ENCODE results near the gene PCNT. TPM values are rescaled to one million over a fixed set of nuclear protein-coding genes. Genes with fewer than 3 reads are reported as not detected.

PCNT gene
- total and polyA plus RNA-seq, 7 experiments from 2014 or later = 13.7 to 68.2 (median 54.3) TPM

- DNase-seq = no peak
- no peak for ATAC-seq
- Histone ChIP-seq H3K4me3 (ENCODE audit: low read length) (no peak overlapping the region), H3K27ac (ENCODE audit: low read depth, low read length) (no peak overlapping the region), H3K9me3 (ENCODE audit: control insufficient read depth in 2 of 3, low read length in 3 of 3) (no peaks in the 10 kb centered on the region), H3K27me3 (ENCODE audit: control insufficient read depth in 2 of 2, insufficient read depth in 2 of 2, low read length in 2 of 2) (no peaks in the 10 kb centered on the region), H3K4me1 (ENCODE audit: control insufficient read depth in 2 of 2, insufficient read depth in 2 of 2, low read length in 2 of 2) (no peaks in the 10 kb centered on the region), H3K36me3 (ENCODE audit: control insufficient read depth in 2 of 3, insufficient read depth in 3 of 3, low read length in 3 of 3) (peaks cover 0 to 70% (median 3%) of the 10 kb centered on the region in 3 experiments)
- intact Hi-C loops (cut with micrococcal nuclease) = no loop called here
- Mint-ChIP-seq H3K36me3 (peaks cover 8 to 50% (median 13%) of the 10 kb centered on the region in 5 donors), H3K27me3 (no peaks in the 10 kb centered on the region), H3K27ac (peak overlapping the region in 1 of 9 donors; percentile 48), H3K4me1 (peaks cover 0 to 5% (median 0%) of the 10 kb centered on the region in 7 donors), H3K9me3 (no peaks in the 10 kb centered on the region), H3K4me3 (no peak overlapping the region)
- ChIA-PET CTCF (no interaction called here), POLR2A (no interaction called here)
Observed at GRCh38 chr21:46394595-46395104, 70.7 kb downstream of the PCNT start.

GRCh38 chr21:46397211-46397905, 73.4 kb downstream of the PCNT start:
- CTCF ChIA-PET = no interaction called here
- Histone ChIP-seq H3K9me3 (ENCODE audit: control insufficient read depth in 2 of 3, low read length in 3 of 3) (no peaks in the 10 kb centered on the region), H3K36me3 (ENCODE audit: control insufficient read depth in 2 of 3, insufficient read depth in 3 of 3, low read length in 3 of 3) (peaks cover 0 to 66% (median 3%) of the 10 kb centered on the region in 3 experiments), H3K4me3 (ENCODE audit: low read length) (no peak overlapping the region), H3K27ac (ENCODE audit: low read depth, low read length) (no peak overlapping the region), H3K27me3 (ENCODE audit: control insufficient read depth in 2 of 2, insufficient read depth in 2 of 2, low read length in 2 of 2) (no peaks in the 10 kb centered on the region), H3K4me1 (ENCODE audit: control insufficient read depth in 2 of 2, insufficient read depth in 2 of 2, low read length in 2 of 2) (no peaks in the 10 kb centered on the region)
- Mint-ChIP-seq H3K27me3 (no peaks in the 10 kb centered on the region), H3K9me3 (no peaks in the 10 kb centered on the region), H3K36me3 (peaks cover 11 to 52% (median 16%) of the 10 kb centered on the region in 5 donors), H3K4me3 (no peak overlapping the region), H3K27ac (peak overlapping the region in 3 of 9 donors; percentile 2 to 27 (median 25)), H3K4me1 (peaks cover 0 to 5% (median 0%) of the 10 kb centered on the region in 7 donors)
- POLR2A ChIA-PET = no interaction called here
- intact Hi-C loops (cut with micrococcal nuclease) = no loop called here
- DNase-seq = no peak
- ATAC-seq = no peak

- Histone ChIP-seq H3K27me3 (ENCODE audit: control insufficient read depth in 2 of 2, insufficient read depth in 2 of 2, low read length in 2 of 2) (no peaks in the 10 kb centered on the region), H3K27ac (ENCODE audit: low read depth, low read length) (no peak overlapping the region), H3K4me1 (ENCODE audit: control insufficient read depth in 2 of 2, insufficient read depth in 2 of 2, low read length in 2 of 2) (no peaks in the 10 kb centered on the region), H3K36me3 (ENCODE audit: control insufficient read depth in 2 of 3, insufficient read depth in 3 of 3, low read length in 3 of 3) (peaks cover 0 to 64% (median 3%) of the 10 kb centered on the region in 3 experiments), H3K4me3 (ENCODE audit: low read length) (no peak overlapping the region), H3K9me3 (ENCODE audit: control insufficient read depth in 2 of 3, low read length in 3 of 3) (no peaks in the 10 kb centered on the region)
- H3K27ac Mint-ChIP-seq = no peak overlapping the region
- H3K36me3 Mint-ChIP-seq = peaks cover 15 to 50% (median 17%) of the 10 kb centered on the region in 5 donors
- POLR2A ChIA-PET = no interaction called here
- no peak for DNase-seq
- no peak for ATAC-seq
- no peaks in the 10 kb centered on the region for H3K9me3 Mint-ChIP-seq
- H3K4me1 Mint-ChIP-seq = peaks cover 0 to 8% (median 0%) of the 10 kb centered on the region in 7 donors
- no peak overlapping the region for H3K4me3 Mint-ChIP-seq
- no peaks in the 10 kb centered on the region for H3K27me3 Mint-ChIP-seq
- CTCF ChIA-PET = no interaction called here
- intact Hi-C loops (cut with micrococcal nuclease) = no loop called here
Observed at GRCh38 chr21:46397993-46398392, 74.0 kb downstream of the PCNT start.

- no peaks in the 10 kb centered on the region for H3K27me3 ChIP-seq (ENCODE audit: control insufficient read depth in 2 of 2, insufficient read depth in 2 of 2, low read length in 2 of 2)
- intact Hi-C loops (cut with micrococcal nuclease) = no loop called here
- no peak overlapping the region for H3K4me3 ChIP-seq (ENCODE audit: low read length)
- ATAC-seq (no peak), DNase-seq (no peak)
- no peaks in the 10 kb centered on the region for H3K9me3 Mint-ChIP-seq
- peaks cover 0 to 58% (median 0%) of the 10 kb centered on the region in 3 experiments for H3K36me3 ChIP-seq (ENCODE audit: control insufficient read depth in 2 of 3, insufficient read depth in 3 of 3, low read length in 3 of 3)
- H3K27ac ChIP-seq (ENCODE audit: low read depth, low read length) = no peak overlapping the region
- H3K27me3 Mint-ChIP-seq = no peaks in the 10 kb centered on the region
- peak overlapping the region in 2 of 9 donors; percentile 30 to 68 for H3K27ac Mint-ChIP-seq
- no peaks in the 10 kb centered on the region for H3K9me3 ChIP-seq (ENCODE audit: control insufficient read depth in 2 of 3, low read length in 3 of 3)
- H3K4me1 ChIP-seq (ENCODE audit: control insufficient read depth in 2 of 2, insufficient read depth in 2 of 2, low read length in 2 of 2) = no peaks in the 10 kb centered on the region
- peaks cover 16 to 51% (median 20%) of the 10 kb centered on the region in 5 donors for H3K36me3 Mint-ChIP-seq
- H3K4me3 Mint-ChIP-seq = no peak overlapping the region
- peaks cover 0 to 8% (median 0%) of the 10 kb centered on the region in 7 donors for H3K4me1 Mint-ChIP-seq
- ChIA-PET CTCF (no interaction called here), POLR2A (no interaction called here)
Observed at GRCh38 chr21:46399129-46399528, 75.2 kb downstream of the PCNT start.

- ChIA-PET POLR2A (no interaction called here), CTCF (no interaction called here)
- no peaks in the 10 kb centered on the region for H3K9me3 Mint-ChIP-seq
- Histone ChIP-seq H3K27me3 (ENCODE audit: control insufficient read depth in 2 of 2, insufficient read depth in 2 of 2, low read length in 2 of 2) (no peaks in the 10 kb centered on the region), H3K4me3 (ENCODE audit: low read length) (no peak overlapping the region), H3K36me3 (ENCODE audit: control insufficient read depth in 2 of 3, insufficient read depth in 3 of 3, low read length in 3 of 3) (peaks cover 0 to 57% (median 0%) of the 10 kb centered on the region in 3 experiments), H3K9me3 (ENCODE audit: control insufficient read depth in 2 of 3, low read length in 3 of 3) (no peaks in the 10 kb centered on the region), H3K4me1 (ENCODE audit: control insufficient read depth in 2 of 2, insufficient read depth in 2 of 2, low read length in 2 of 2) (no peaks in the 10 kb centered on the region), H3K27ac (ENCODE audit: low read depth, low read length) (no peak overlapping the region)
- H3K27ac Mint-ChIP-seq = peak overlapping the region in 2 of 9 donors; percentile 4 to 30
- ATAC-seq (no peak), DNase-seq (no peak)
- peaks cover 16 to 48% (median 18%) of the 10 kb centered on the region in 5 donors for H3K36me3 Mint-ChIP-seq
- no peaks in the 10 kb centered on the region for H3K27me3 Mint-ChIP-seq
- intact Hi-C loops (cut with micrococcal nuclease) = no loop called here
- H3K4me1 Mint-ChIP-seq = peaks cover 0 to 5% (median 0%) of the 10 kb centered on the region in 7 donors
- H3K4me3 Mint-ChIP-seq = no peak overlapping the region
Observed at GRCh38 chr21:46399686-46400085, 75.7 kb downstream of the PCNT start.

GRCh38 chr21:46401186-46401910, 77.4 kb downstream of the PCNT start:
- Mint-ChIP-seq H3K9me3 (no peaks in the 10 kb centered on the region), H3K4me1 (peaks cover 0 to 6% (median 0%) of the 10 kb centered on the region in 7 donors), H3K27ac (no peak overlapping the region), H3K36me3 (peaks cover 16 to 48% (median 18%) of the 10 kb centered on the region in 5 donors), H3K27me3 (no peaks in the 10 kb centered on the region), H3K4me3 (no peak overlapping the region)
- no peaks in the 10 kb centered on the region for H3K27me3 ChIP-seq (ENCODE audit: control insufficient read depth in 2 of 2, insufficient read depth in 2 of 2, low read length in 2 of 2)
- no peak overlapping the region for H3K4me3 ChIP-seq (ENCODE audit: low read length)
- no peaks in the 10 kb centered on the region for H3K4me1 ChIP-seq (ENCODE audit: control insufficient read depth in 2 of 2, insufficient read depth in 2 of 2, low read length in 2 of 2)
- intact Hi-C loops (cut with micrococcal nuclease) = no loop called here
- DNase-seq (no peak), ATAC-seq (no peak)
- no peak overlapping the region for H3K27ac ChIP-seq (ENCODE audit: low read depth, low read length)
- H3K9me3 ChIP-seq (ENCODE audit: control insufficient read depth in 2 of 3, low read length in 3 of 3) = no peaks in the 10 kb centered on the region
- POLR2A ChIA-PET = no interaction called here
- peaks cover 0 to 51% (median 0%) of the 10 kb centered on the region in 3 experiments for H3K36me3 ChIP-seq (ENCODE audit: control insufficient read depth in 2 of 3, insufficient read depth in 3 of 3, low read length in 3 of 3)
- CTCF ChIA-PET = no interaction called here

Measured in naive thymus-derived CD4-positive, alpha-beta T cell (primary cell).